Right lobe of liver (tissue), 6 donors: ENCODE measurements around the gene HOXA11. TPM values are rescaled to one million over a fixed set of nuclear protein-coding genes. Genes with fewer than 3 reads are reported as not detected.

Experiments used
- ATAC-seq, 4 donors: fragments of 200-7000 bp; cut with Tn5 transposase; one replicate each; pipeline ENCODE4 v1.9.1; 2020; ENCODE audit warnings: mild to moderate bottlenecking in 4 of 4, moderate library complexity in 4 of 4
- DNase-seq, 3 donors: peaks; one replicate each; pipeline ENCODE4 v3.0.0-alpha.2; 2020
- H3K27ac ChIP-seq, 3 donors: fragments of 200-600 bp; one replicate each; pipeline ENCODE4 v1.8.0; 2022
- H3K27me3 ChIP-seq, 2 donors: fragments of 200-600 bp; one replicate each; pipeline ENCODE4 v1.8.0; 2022
- H3K36me3 ChIP-seq, 4 donors: fragments of 200-600 bp; sonication (generic) in 1 of 4; one replicate each; pipeline versions ENCODE4 v1.5.1 to v1.8.0; 2017 to 2022; ENCODE audit warnings: control low read depth in 1 of 4
- H3K4me1 ChIP-seq, 4 donors: fragments of 200-600 bp; sonication (generic) in 1 of 4; one replicate each; pipeline versions ENCODE4 v1.5.1 to v1.8.0; 2017 to 2022; ENCODE audit warnings: control low read depth in 1 of 4
- H3K4me3 ChIP-seq, 3 donors: fragments of 200-600 bp; one replicate each; pipeline ENCODE4 v1.8.0; 2022
- H3K9me3 ChIP-seq, 4 donors: fragments of 200-600 bp; sonication (generic) in 1 of 4; one replicate each; pipeline versions ENCODE4 v1.5.1 to v1.8.0; 2017 to 2022; ENCODE audit warnings: control low read depth in 1 of 4
- CTCF ChIP-seq, 4 donors: fragments of 200-600 bp in 3 of 4; fragments of 450-650 bp in 1 of 4; IDR thresholded peaks; one replicate each; pipeline versions ENCODE4 v1.5.1 to v1.8.0; 2016 to 2022; ENCODE audit warnings: antibody characterized with exemption in 4 of 4, mild to moderate bottlenecking in 2 of 4
- POLR2A ChIP-seq: fragments of 450-650 bp; IDR thresholded peaks from one replicate; pipeline ENCODE4 v1.6.1; 2017; ENCODE audit warnings: antibody characterized with exemption, mild to moderate bottlenecking
- WGBS: methylation state at CpG from one replicate; pipeline ENCODE4 v1.1.6; 2018; ENCODE audit warnings: low coverage, low lambda C conversion rate; ENCODE audit not compliant: insufficient coverage; ENCODE audit errors: missing lambda C conversion rate; 5-methylcytosine and 5-hydroxymethylcytosine counted together
- intact Hi-C, 2 donors: fragments of 100-400 bp; cut with DNase I; formaldehyde crosslinking; loops; one replicate each; pipeline versions ENCODE4 v1.11.2 to v1.14.1; 2022
- total RNA-seq, 6 experiments: library from RNA; depleted of rRNA in 2 of 6; stranded (reverse); fragments of >200 nt in 2 of 6; fragmentation: NEBNext Ultra II Directional in 3 of 6; extraction: Animal tissue kit (Norgen Biotek cat#: 25700) in 3 of 6; gene quantifications; one replicate each; pipeline versions ENCODE4 v1.1.0 to v1.2.4, GENCODE V29; 2016 to 2023
- donor health status: DM: no; HTN: yes; CAD: no.
- donor health status: DM: no; HTN: no; CAD: no.
- donor health status: DM: no; HTN: no; CAD: no.
- donor health status: DM: no; HTN: yes; CAD: no.
- donor health status: DM: no; HTN: yes; CAD: no.

The HOXA11 gene
- total RNA-seq, 6 experiments from 2014 or later = not detected

- ATAC-seq = peak in 1 of 4 donors; percentile 22
- no peak for TF ChIP-seq POLR2A
- TF ChIP-seq CTCF (IDR thresholded peaks at IDR 0.05) = no peak
These were observed 557 bp downstream of the HOXA11 start for GRCh38 chr7:27184337-27185012.

GRCh38 chr7:27183682-27184336, 1.2 kb downstream of the HOXA11 start:
- H3K4me1 ChIP-seq = peaks cover 0 to 22% (median 0%) of the 10 kb centered on the region in 4 donors

More at GRCh38 chr7:27184337-27185012, 557 bp downstream of the HOXA11 start:
- intact Hi-C loops = no loop called here
- Histone ChIP-seq H3K4me3 (peak overlapping the region in 2 of 3 donors; percentile 16 to 21), H3K27me3 (peaks cover 33 to 88% of the 10 kb centered on the region in 2 donors), H3K27ac (no peak overlapping the region), H3K4me1 (peaks cover 0 to 26% (median 0%) of the 10 kb centered on the region in 4 donors), H3K9me3 (no peaks in the 10 kb centered on the region), H3K36me3 (no peaks in the 10 kb centered on the region)
- WGBS = 2% methylated on average over 12 of the region's 72 CpGs
- peak in 2 of 3 donors; percentile 38 to 50 for DNase-seq

GRCh38 chr7:27182861-27183681, 2.0 kb downstream of the HOXA11 start:
- H3K27ac ChIP-seq = no peak overlapping the region
- no peaks in the 10 kb centered on the region for H3K9me3 ChIP-seq
- no peak for ATAC-seq
- WGBS = 8% methylated on average over 19 of the region's 39 CpGs
- H3K4me3 ChIP-seq = no peak overlapping the region
- no peaks in the 10 kb centered on the region for H3K36me3 ChIP-seq
- TF ChIP-seq POLR2A (no peak), CTCF (IDR thresholded peaks at IDR 0.05) (no peak)
- peaks cover 0 to 16% (median 0%) of the 10 kb centered on the region in 4 donors for H3K4me1 ChIP-seq
- intact Hi-C loops = no loop called here
- DNase-seq = peak in 2 of 3 donors; percentile 38 to 42
- H3K27me3 ChIP-seq = peaks cover 46 to 86% of the 10 kb centered on the region in 2 donors

More at GRCh38 chr7:27183682-27184336, 1.2 kb downstream of the HOXA11 start:
- WGBS = 4% methylated on average over 26 of the region's 30 CpGs
- Histone ChIP-seq H3K27me3 (peaks cover 40 to 88% of the 10 kb centered on the region in 2 donors), H3K27ac (no peak overlapping the region), H3K4me3 (no peak overlapping the region), H3K36me3 (no peaks in the 10 kb centered on the region), H3K9me3 (no peaks in the 10 kb centered on the region)
- intact Hi-C loops = no loop called here
- TF ChIP-seq CTCF (IDR thresholded peaks at IDR 0.05) (no peak), POLR2A (no peak)
- DNase-seq (peak in 2 of 3 donors; percentile 10 to 24), ATAC-seq (no peak)

GRCh38 chr7:27182285-27182841, 2.7 kb downstream of the HOXA11 start:
- TF ChIP-seq CTCF (IDR thresholded peaks at IDR 0.05) = no peak
- no peak for TF ChIP-seq POLR2A
- DNase-seq = peak in 1 of 3 donors; percentile 33

More at GRCh38 chr7:27182285-27182841, 2.7 kb downstream of the HOXA11 start:
- Histone ChIP-seq H3K4me3 (no peak overlapping the region), H3K4me1 (peaks cover 0 to 14% (median 0%) of the 10 kb centered on the region in 4 donors), H3K36me3 (no peaks in the 10 kb centered on the region), H3K27me3 (peaks cover 39 to 86% of the 10 kb centered on the region in 2 donors), H3K9me3 (no peaks in the 10 kb centered on the region), H3K27ac (no peak overlapping the region)
- intact Hi-C loops = no loop called here
- 28% methylated on average over 3 of the region's 4 CpGs for WGBS
- ATAC-seq = no peak
